Motor neuron (in vitro differentiated cells): Measurements from ENCODE around the gene CXCL12. TPM values are rescaled to one million over a fixed set of nuclear protein-coding genes. Genes with fewer than 3 reads are reported as not detected.

Experiments
- ATAC-seq, 8 experiments: fragments of 200-7000 bp; cut with Tn5 transposase; replicated peaks in 6 of 8; 2 replicates each; pipeline ENCODE4 v1.8.0; 2021; ENCODE audit warnings: mild to moderate bottlenecking in 8 of 8, moderate library complexity in 8 of 8
- H3K27ac ChIP-seq, 2 donors: fragments of 250-450 bp; sonication (Bioruptor Pico); 2 replicates each; pipeline ENCODE4 v1.9.0; 2021; ENCODE audit warnings: antibody characterized with exemption in 2 of 2, mild to moderate bottlenecking in 2 of 2, moderate library complexity in 1 of 2
- H3K4me1 ChIP-seq, 2 donors: fragments of 250-450 bp; sonication (Bioruptor Pico); replicated peaks in 1 of 2; 2 replicates each; pipeline ENCODE4 v1.6.1; 2021; ENCODE audit warnings: antibody characterized with exemption in 2 of 2, mild to moderate bottlenecking in 2 of 2, moderate library complexity in 1 of 2
- H3K4me3 ChIP-seq, 5 donors: fragments of 250-450 bp; sonication (Bioruptor Pico); 2 replicates each; pipeline ENCODE4 v1.9.0; 2021; ENCODE audit warnings: antibody characterized with exemption in 5 of 5, mild to moderate bottlenecking in 5 of 5, moderate library complexity in 4 of 5
- WGBS, 10 experiments: fragments of 450-650 bp; shearing (Covaris generic); methylation state at CpG; one replicate each; pipeline ENCODE4 v1.0.0; 2022; 5-methylcytosine and 5-hydroxymethylcytosine counted together
- in situ Hi-C, 9 experiments: fragments of 400-800 bp; cut with MboI; loops; one replicate each; pipeline ENCODE4 v1.15.0; 2021; ENCODE audit warnings: low sequenced_read_pairs in 9 of 9, low pct_unique_long_range_greater_than_20kb in 2 of 9; ENCODE audit not compliant: unreplicated experiment in 9 of 9
- total RNA-seq, 8 experiments: library from RNA; unstranded; fragments of 300-600 nt; gene quantifications; 2 replicates each; pipeline versions ENCODE4 v1.2.3 to v1.2.4, GENCODE V29; 2022

Gene CXCL12
- total RNA-seq, 8 experiments from 2014 or later: 1.2 to 121 (median 7.0) TPM

DNA sequence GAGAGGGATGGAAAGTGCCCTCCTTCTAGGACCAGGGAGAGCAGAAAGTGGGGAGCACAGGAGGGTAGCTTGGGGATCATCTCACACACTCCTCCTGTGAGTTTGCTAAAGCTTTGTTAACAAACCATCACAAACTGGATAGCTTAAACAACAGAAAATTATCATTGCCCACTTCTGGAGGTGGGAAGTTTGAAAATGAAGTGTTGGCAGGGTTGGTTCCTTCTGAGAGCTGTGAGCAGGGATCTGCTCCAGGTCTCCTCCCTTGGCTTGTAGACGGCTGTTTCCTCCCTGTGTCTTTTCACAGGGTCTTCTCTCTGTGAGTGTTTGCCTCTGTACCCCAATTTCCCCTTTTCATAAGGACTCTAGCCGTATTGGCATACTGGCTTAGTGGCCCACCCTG lies 32.0 kb upstream of the CXCL12 start:
- Histone ChIP-seq H3K4me1 (no peaks in the 10 kb centered on the region), H3K4me3 (no peak overlapping the region), H3K27ac (no peak overlapping the region)
- ATAC-seq: peak in 1 of 8 experiments; percentile 14
- in situ Hi-C loops: no loop called here
- WGBS, 10 experiments: 0 to 100% (median 80%) methylated on average over 1 of the region's 2 CpGs; no CpG with 5 or more reads in 4 of the 10 experiments

DNA sequence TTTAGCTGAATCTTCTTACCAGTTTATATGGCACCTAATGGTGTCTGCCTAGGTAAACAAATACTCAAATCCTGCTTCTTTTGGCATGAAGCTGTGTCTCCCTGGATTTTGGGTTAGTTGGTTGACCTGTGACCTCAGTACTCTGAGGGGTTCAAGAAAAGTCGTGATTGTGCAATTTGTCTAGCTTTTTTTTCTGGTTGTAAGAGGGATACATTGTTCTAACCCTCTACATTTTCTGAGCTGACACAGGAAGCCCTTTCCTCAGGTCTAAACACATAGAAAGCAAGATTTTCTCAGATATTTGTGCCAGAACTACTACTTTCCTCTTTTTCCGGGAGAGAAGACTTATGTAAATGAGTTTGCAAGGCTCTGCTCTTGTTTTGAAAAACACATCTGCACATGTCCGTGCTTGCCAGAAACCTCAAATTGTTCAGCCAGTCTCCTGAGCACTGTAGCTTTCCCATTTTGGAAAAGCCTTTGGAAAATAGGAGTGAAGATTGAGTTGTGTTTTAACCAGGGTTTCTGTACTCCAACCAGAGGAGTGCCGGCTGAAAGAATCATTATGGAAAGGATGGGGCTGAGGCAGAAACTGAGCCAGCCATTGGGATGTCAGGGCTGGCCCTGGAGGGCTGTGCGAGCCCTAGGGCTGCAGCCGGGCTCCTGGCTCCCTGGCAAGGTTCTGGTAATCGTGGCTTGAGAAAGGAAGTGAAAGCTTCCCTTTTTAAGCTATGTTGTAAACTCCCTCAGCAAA lies 31.3 kb upstream of the CXCL12 start:
- Histone ChIP-seq H3K4me1 (no peaks in the 10 kb centered on the region), H3K27ac (no peak overlapping the region), H3K4me3 (no peak overlapping the region)
- WGBS, 10 experiments: 9 to 81% (median 55%) methylated on average over 2 to 5 of the region's 7 CpGs; no CpG with 5 or more reads in 1 of the 10 experiments
- peak in 2 of 8 experiments; percentile 55 to 73 for ATAC-seq
- in situ Hi-C loops: no loop called here

GRCh38 chr10:44415121-44415520 lies 30.2 kb upstream of the CXCL12 start:
- H3K27ac ChIP-seq: no peak overlapping the region
- WGBS, 10 experiments: 17 to 100% (median 92%) methylated on average over 1 to 2 of the region's 2 CpGs; no CpG with 5 or more reads in 2 of the 10 experiments
- no peaks in the 10 kb centered on the region for H3K4me1 ChIP-seq
- ATAC-seq: peak in 1 of 8 experiments; percentile 23
- H3K4me3 ChIP-seq: no peak overlapping the region
- in situ Hi-C loops: no loop called here

DNA sequence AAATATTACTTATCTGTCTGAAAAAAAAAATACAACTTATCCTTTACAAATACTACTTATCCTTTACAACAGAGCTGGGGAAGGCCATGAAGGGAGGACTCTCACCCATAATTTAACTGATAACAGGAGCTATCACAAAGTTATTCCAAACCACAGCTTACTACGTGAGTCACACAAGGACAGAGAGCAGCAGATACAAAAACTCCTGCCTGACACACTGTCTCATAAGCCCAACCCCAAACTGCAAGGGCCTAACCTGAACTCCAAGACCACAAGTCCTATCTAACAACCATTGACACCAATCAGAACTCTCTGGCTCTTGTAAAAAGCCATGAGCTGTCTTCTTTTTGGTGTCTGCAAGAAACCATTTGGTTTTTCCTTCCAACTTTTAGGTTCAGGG lies 28.5 kb upstream of the CXCL12 start:
- H3K4me1 ChIP-seq: no peaks in the 10 kb centered on the region
- H3K4me3 ChIP-seq: no peak overlapping the region
- no peak overlapping the region for H3K27ac ChIP-seq
- in situ Hi-C loops: no loop called here
- no peak for ATAC-seq
- 50 to 100% (median 73%) methylated on average over 1 of the region's 1 CpG; no CpG with 5 or more reads in 4 of the 10 experiments for WGBS, 10 experiments

- Histone ChIP-seq H3K4me3 (no peak overlapping the region), H3K4me1 (no peaks in the 10 kb centered on the region), H3K27ac (no peak overlapping the region)
- no peak for ATAC-seq
- WGBS, 10 experiments: 95 to 100% (median 100%) methylated on average over 1 to 3 of the region's 5 CpGs; no CpG with 5 or more reads in 7 of the 10 experiments
- in situ Hi-C loops: no loop called here
These were observed 26.4 kb upstream of the CXCL12 start for GRCh38 chr10:44411251-44411650.

GRCh38 chr10:44404741-44405437 lies 20.0 kb upstream of the CXCL12 start:
- Histone ChIP-seq H3K4me3 (no peak overlapping the region), H3K27ac (no peak overlapping the region), H3K4me1 (peaks cover 6% of the 10 kb centered on the region in 2 donors)
- no peak for ATAC-seq
- WGBS, 10 experiments: 23 to 100% (median 76%) methylated on average over 2 of the region's 2 CpGs; no CpG with 5 or more reads in 2 of the 10 experiments
- in situ Hi-C loops: no loop called here

DNA sequence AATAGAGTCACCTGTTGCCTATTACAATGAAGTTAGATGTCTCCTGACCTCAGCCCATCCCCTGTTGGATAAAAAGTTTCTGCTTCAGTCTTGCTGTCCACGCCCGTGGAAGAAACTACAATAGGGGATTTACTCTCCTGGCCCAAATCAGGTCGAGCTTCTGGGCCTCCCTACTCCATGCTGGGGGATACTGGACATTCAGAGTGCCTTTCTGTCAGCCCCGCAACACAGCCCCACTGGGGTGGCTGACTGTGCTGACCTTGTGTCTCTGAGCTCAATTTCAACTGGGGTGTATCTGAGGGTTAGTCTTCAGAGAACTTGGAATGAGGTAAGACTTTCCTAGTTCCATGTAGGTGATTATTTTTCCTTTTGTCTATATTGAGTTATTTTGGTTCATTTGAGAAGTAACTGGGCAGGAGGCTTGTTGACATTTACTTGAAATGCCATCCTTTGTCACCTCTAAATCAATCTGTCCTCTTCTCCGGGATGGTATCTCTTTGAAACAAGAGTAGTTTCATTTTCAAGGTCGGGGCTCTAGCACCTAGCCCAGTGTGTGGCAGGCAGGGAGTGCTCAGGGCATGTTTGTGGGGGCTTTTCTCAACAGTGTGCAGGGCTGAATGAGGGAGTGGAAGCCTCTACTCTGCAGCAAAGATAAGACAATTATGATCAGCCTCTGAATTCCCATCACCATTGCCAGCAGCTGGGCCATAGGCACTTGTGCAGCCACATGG lies 17.7 kb upstream of the CXCL12 start:
- Histone ChIP-seq H3K27ac (no peak overlapping the region), H3K4me3 (no peak overlapping the region), H3K4me1 (peaks cover 15 to 21% of the 10 kb centered on the region in 2 donors)
- WGBS, 10 experiments: 54 to 100% (median 82%) methylated on average over 1 to 6 of the region's 6 CpGs; no CpG with 5 or more reads in 2 of the 10 experiments
- in situ Hi-C loops: no loop called here
- no peak for ATAC-seq

GRCh38 chr10:44400541-44400940 lies 15.6 kb upstream of the CXCL12 start:
- in situ Hi-C loops: no loop called here
- WGBS, 10 experiments: 6 to 85% (median 19%) methylated on average over 3 to 4 of the region's 4 CpGs

GRCh38 chr10:44399659-44400451 lies 15.0 kb upstream of the CXCL12 start:
- H3K27ac ChIP-seq: no peak overlapping the region
- no peak for ATAC-seq
- in situ Hi-C loops: loop anchor here in 8 of 9 experiments (10.0 to 25.0 kb wide), 4 partner anchors 455 to 738 kb away; no protein-coding TSS in a partner anchor
- 30 to 100% (median 66%) methylated on average over 1 to 4 of the region's 6 CpGs; no CpG with 5 or more reads in 2 of the 10 experiments for WGBS, 10 experiments
- H3K4me1 ChIP-seq: peaks cover 17 to 24% of the 10 kb centered on the region in 2 donors
- no peak overlapping the region for H3K4me3 ChIP-seq

More at GRCh38 chr10:44400541-44400940, 15.6 kb upstream of the CXCL12 start:
- ATAC-seq: no peak
- peaks cover 17 to 24% of the 10 kb centered on the region in 2 donors for H3K4me1 ChIP-seq
- no peak overlapping the region for H3K4me3 ChIP-seq
- H3K27ac ChIP-seq: no peak overlapping the region

DNA sequence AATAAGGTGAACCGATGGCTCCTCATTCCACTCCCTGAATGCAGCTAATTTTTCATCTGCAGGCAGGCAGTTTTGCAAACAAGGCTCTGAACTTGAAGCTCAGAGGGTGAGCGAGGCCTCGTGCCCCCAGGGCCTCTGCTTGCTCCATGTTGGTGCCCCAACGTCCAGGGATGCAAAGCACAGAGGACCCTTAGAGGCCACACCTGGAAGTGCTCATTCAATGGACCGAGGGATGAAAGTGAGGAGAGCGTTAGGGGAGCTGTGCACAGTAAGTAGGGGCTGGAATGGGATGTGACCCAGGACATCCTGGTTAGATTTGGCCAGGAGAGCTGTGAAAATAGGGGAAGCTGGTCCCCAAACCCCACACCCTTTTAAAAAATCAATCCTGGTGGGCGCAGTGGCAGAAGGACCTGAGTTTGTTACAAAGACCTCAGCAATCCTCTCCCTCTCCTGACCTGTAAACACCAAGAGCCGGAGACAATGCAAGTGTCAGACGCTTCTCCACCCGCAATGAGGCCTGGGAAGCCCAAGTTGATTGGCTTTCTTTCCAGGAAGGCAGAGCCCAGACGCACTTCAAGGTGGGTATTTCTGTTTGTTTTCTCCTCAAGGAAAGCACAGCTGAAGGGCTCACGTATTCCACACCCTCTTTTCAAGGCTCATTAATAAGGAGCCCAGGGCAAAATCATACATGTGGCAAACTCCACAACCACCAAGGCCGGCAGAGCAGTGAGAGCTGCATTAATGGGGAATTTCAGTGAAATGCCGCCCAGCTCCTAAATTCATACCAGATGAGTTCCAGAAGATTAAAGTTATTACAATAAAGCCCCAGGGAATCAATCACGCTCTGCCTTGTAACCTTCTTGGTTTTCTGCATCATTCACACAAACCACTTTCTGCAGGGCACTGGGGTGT lies 14.1 kb upstream of the CXCL12 start:
- Histone ChIP-seq H3K4me1 (peaks cover 17 to 24% of the 10 kb centered on the region in 2 donors), H3K27ac (no peak overlapping the region), H3K4me3 (no peak overlapping the region)
- 0 to 100% (median 68%) methylated on average over 1 to 9 of the region's 15 CpGs; no CpG with 5 or more reads in 3 of the 10 experiments for WGBS, 10 experiments
- ATAC-seq: peak in 5 of 8 experiments; percentile 25 to 95 (median 94)
- in situ Hi-C loops: loop anchor here in 8 of 9 experiments (10.0 to 25.0 kb wide), 4 partner anchors 456 to 737 kb away; no protein-coding TSS in a partner anchor

- Histone ChIP-seq H3K4me3 (no peak overlapping the region), H3K4me1 (peaks cover 19 to 24% of the 10 kb centered on the region in 2 donors), H3K27ac (no peak overlapping the region)
- in situ Hi-C loops: loop anchor here in 8 of 9 experiments (10.0 to 25.0 kb wide), 4 partner anchors 457 to 736 kb away; no protein-coding TSS in a partner anchor
- 42 to 80% (median 66%) methylated on average over 1 to 5 of the region's 7 CpGs; no CpG with 5 or more reads in 4 of the 10 experiments for WGBS, 10 experiments
- ATAC-seq: peak in 4 of 8 experiments; percentile 43 to 67 (median 56)
These were observed 13.4 kb upstream of the CXCL12 start for GRCh38 chr10:44398271-44398670.
